ENCODE data around the gene FUZ.

DNA sequence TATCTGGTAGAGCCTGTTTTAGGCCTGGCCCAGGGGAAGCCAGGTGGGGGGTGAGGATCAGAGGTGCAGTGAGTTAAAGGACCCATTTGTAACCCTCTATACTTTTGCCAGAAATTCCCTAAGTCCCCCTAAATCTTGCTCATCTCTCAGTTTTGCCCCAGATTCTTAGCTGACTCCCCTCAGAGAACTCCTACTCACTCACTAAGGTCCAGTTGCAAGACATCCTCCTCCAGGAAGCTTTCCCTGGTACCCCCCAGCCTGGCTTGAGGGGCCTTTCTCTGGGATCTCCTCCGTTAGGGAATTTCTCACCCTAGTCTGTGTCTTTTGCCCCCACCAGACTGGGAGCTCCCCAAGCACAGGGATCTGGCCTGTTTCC is 51.9 kb downstream of the FUZ start:
- TF ChIP-seq CTCF (IDR thresholded peaks at IDR 0.05; ENCODE audit: low read length), result no peak
- no peak for TF ChIP-seq EZH2 (IDR thresholded peaks at IDR 0.05; ENCODE audit: borderline replicate concordance, low read length)

Measured in OCI-LY1 (cell line).